GM18861 (cell line): ENCODE measurements around the gene SPATA32.
"Not testable (repeated sequence)": the region's sequence is repeated elsewhere in the genome, so short reads cannot be mapped to it uniquely, and the experiment has no call there.

Experiments used
- ATAC-seq: cut with Tn5 transposase; IDR thresholded peaks from one replicate; pipeline ENCODE4 v1.9.1; 2021; ENCODE audit not compliant: unreplicated experiment

SPATA32 gene

GRCh38 chr17:45271603-45272002 lies 9.7 kb upstream of the SPATA32 start:
- no peak for ATAC-seq

- no peak for ATAC-seq
Observed at GRCh38 chr17:45270828-45271418, 9.0 kb upstream of the SPATA32 start.

GRCh38 chr17:45269912-45270311 lies 8.0 kb upstream of the SPATA32 start:
- no peak for ATAC-seq

- no peak for ATAC-seq
Observed at GRCh38 chr17:45267436-45268055, 5.7 kb upstream of the SPATA32 start.

- no peak for ATAC-seq
Observed at GRCh38 chr17:45266372-45266926, 4.6 kb upstream of the SPATA32 start.

GRCh38 chr17:45265821-45266220 lies 3.9 kb upstream of the SPATA32 start:
- no peak for ATAC-seq

- ATAC-seq, result no peak
Observed at GRCh38 chr17:45264988-45265387, 3.1 kb upstream of the SPATA32 start.

- ATAC-seq, result no peak
Observed at GRCh38 chr17:45264430-45264829, 2.5 kb upstream of the SPATA32 start.

GRCh38 chr17:45263477-45263860 lies 1.6 kb upstream of the SPATA32 start:
- no peak for ATAC-seq

- ATAC-seq, result no peak
Observed at GRCh38 chr17:45262516-45263476, 902 bp upstream of the SPATA32 start.

- ATAC-seq, result no peak
Observed at GRCh38 chr17:45260204-45260783, 1.6 kb downstream of the SPATA32 start.

- no peak for ATAC-seq
Observed at GRCh38 chr17:45258981-45259380, 2.9 kb downstream of the SPATA32 start.

GRCh38 chr17:45257115-45257514 lies 4.8 kb downstream of the SPATA32 start:
- ATAC-seq, result no peak

GRCh38 chr17:45256114-45256966 lies 5.6 kb downstream of the SPATA32 start:
- no peak for ATAC-seq

GRCh38 chr17:45255358-45255757 lies 6.5 kb downstream of the SPATA32 start:
- no peak for ATAC-seq

GRCh38 chr17:45253879-45254278 lies 8.0 kb downstream of the SPATA32 start:
- ATAC-seq, result no peak

GRCh38 chr17:45253237-45253636 lies 8.7 kb downstream of the SPATA32 start:
- not testable (repeated sequence) for ATAC-seq

GRCh38 chr17:45251931-45252330 lies 10.0 kb downstream of the SPATA32 start:
- ATAC-seq, result no peak

- peak; percentile 41 for ATAC-seq
Observed at GRCh38 chr17:45248132-45248957, 13.5 kb downstream of the SPATA32 start.
